Activated naive CD8-positive, alpha-beta T cell treated with anti-CD3 and anti-CD28 coated beads, Interleukin-2, amount 50 U/mL, for 24 hours (primary cell): Measurements from ENCODE around the gene PPP1R9A.
"Not testable (repeated sequence)": the region's sequence is repeated elsewhere in the genome, so short reads cannot be mapped to it uniquely, and the experiment has no call there.

Experiments used
- ATAC-seq: fragments of 150-1000 bp; cut with Tn5 transposase; one replicate; pipeline ENCODE4 v1.10.0; 2021
- DNase-seq: peaks from one replicate; pipeline ENCODE4 v3.0.0; 2021
- H3K27ac Mint-ChIP-seq: one replicate; pipeline ENCODE4 v1.8.0; 2021; ENCODE audit warnings: mild to moderate bottlenecking, mixed read lengths
- H3K27me3 Mint-ChIP-seq: one replicate; pipeline ENCODE4 v1.8.0; 2021; ENCODE audit warnings: mixed read lengths
- H3K36me3 Mint-ChIP-seq: one replicate; pipeline ENCODE4 v1.8.0; 2021; ENCODE audit warnings: low read depth, mixed read lengths
- H3K4me1 Mint-ChIP-seq: one replicate; pipeline ENCODE4 v1.8.0; 2021; ENCODE audit warnings: mixed read lengths
- H3K4me3 Mint-ChIP-seq: one replicate; pipeline ENCODE4 v1.8.0; 2021; ENCODE audit warnings: mild to moderate bottlenecking, moderate library complexity, mixed read lengths
- H3K9me3 Mint-ChIP-seq: one replicate; pipeline ENCODE4 v1.8.0; 2021; ENCODE audit warnings: mixed read lengths

Gene PPP1R9A

DNA sequence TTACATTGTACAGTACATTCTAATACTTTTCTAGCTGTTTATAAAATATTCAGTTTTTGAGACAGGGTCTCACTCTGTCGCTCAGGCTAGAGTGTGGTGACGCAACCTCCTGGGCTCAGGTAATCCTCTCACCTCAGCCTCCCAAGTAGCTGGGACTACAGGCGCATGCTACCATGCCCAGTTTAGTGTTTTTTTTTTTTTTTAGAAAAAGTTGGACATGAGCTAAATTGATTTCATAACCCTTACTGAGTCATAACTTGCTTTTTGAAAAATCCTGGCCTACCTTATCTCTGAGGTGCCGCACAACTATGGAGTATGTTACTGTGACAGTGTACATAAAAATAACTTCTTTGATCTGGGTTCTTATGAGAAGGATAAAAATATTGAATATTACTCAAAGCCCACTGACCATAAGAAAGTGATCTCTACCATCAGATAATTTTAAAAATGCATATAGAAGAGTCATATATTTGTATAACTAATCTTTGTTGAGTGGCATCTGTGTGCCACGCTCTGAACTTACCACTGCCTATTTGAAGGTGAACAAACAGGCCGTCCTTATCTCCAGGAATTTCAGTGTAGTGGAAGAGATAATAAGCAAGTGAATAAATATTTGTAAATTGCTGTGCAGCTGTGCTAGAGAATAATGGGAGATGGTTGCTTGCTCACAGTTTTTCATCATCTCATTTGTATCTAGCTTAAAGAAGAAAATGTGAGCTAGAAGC, 73.2 kb downstream of the PPP1R9A start:
- no peak for ATAC-seq
- Mint-ChIP-seq H3K27me3 (no peaks in the 10 kb centered on the region), H3K4me1 (no peaks in the 10 kb centered on the region), H3K9me3 (peaks cover 8% of the 10 kb centered on the region), H3K27ac (no peak overlapping the region), H3K36me3 (no peaks in the 10 kb centered on the region), H3K4me3 (no peak overlapping the region)
- no peak for DNase-seq

DNA sequence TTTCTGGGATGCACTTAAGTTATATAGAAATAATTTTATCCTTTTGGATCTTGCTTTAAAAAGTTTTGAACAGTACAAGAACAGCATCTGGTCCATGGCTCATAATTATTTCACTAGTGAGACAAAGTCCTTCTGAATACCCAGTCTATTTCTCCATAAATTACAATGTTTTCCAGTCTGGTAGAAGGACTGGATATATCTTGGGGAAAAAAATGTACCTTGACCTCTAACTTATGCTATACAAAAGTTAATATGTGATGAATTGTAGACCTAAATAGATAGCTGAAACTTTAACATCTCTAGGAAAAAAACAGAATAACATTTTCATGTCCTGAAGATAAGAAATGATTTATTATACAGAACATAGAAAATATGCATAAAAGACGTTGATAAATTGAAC, 88.5 kb downstream of the PPP1R9A start:
- no peak for ATAC-seq
- no peak overlapping the region for H3K4me3 Mint-ChIP-seq
- H3K27me3 Mint-ChIP-seq: no peaks in the 10 kb centered on the region
- no peaks in the 10 kb centered on the region for H3K36me3 Mint-ChIP-seq
- no peak overlapping the region for H3K27ac Mint-ChIP-seq
- no peaks in the 10 kb centered on the region for H3K4me1 Mint-ChIP-seq
- DNase-seq: no peak
- no peaks in the 10 kb centered on the region for H3K9me3 Mint-ChIP-seq

DNA sequence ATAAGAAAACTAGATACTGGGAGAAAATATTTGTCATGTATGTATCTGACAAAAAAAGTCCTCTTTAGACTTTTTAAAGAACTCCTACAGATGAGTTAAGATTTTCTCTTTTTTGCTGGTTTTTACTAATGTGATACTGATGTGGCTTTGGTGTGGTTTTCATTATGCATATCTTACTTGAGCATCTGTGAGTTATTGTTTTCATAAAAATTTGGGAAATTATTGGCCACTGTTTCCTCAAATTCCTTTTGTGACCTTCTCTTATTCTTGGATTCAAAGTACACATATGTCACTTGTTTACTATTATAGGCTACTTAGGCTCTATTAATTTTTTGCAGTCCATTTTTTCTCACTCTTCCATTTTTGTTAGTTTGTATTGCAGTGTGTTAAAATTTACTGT, 89.0 kb downstream of the PPP1R9A start:
- Mint-ChIP-seq H3K27ac (no peak overlapping the region), H3K4me1 (no peaks in the 10 kb centered on the region), H3K36me3 (no peaks in the 10 kb centered on the region), H3K9me3 (no peaks in the 10 kb centered on the region), H3K4me3 (no peak overlapping the region), H3K27me3 (no peaks in the 10 kb centered on the region)
- no peak for DNase-seq
- ATAC-seq: no peak

DNA sequence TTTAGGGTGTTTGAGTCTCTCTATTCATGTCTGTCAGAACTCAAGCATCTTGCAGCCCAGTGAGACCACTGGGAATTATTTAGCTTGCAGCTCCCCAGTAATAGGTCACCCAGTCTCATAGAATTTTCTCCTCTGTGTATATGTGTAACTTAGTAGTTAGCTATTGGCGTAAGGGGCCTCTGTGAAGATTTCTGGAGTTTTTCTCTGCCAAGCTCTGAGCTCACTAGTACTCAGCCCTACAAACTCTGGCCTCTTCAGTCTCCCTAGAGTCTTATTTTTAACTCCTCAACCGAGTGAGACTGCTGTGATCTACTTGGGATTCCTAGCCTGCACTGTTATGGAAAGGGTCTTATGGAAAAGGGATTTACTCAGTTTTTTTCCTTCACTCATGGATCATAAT, 90.2 kb downstream of the PPP1R9A start:
- H3K4me1 Mint-ChIP-seq: no peaks in the 10 kb centered on the region
- H3K9me3 Mint-ChIP-seq: no peaks in the 10 kb centered on the region
- no peak overlapping the region for H3K4me3 Mint-ChIP-seq
- ATAC-seq (no peak), DNase-seq (no peak)
- no peaks in the 10 kb centered on the region for H3K36me3 Mint-ChIP-seq
- no peaks in the 10 kb centered on the region for H3K27me3 Mint-ChIP-seq
- no peak overlapping the region for H3K27ac Mint-ChIP-seq

DNA sequence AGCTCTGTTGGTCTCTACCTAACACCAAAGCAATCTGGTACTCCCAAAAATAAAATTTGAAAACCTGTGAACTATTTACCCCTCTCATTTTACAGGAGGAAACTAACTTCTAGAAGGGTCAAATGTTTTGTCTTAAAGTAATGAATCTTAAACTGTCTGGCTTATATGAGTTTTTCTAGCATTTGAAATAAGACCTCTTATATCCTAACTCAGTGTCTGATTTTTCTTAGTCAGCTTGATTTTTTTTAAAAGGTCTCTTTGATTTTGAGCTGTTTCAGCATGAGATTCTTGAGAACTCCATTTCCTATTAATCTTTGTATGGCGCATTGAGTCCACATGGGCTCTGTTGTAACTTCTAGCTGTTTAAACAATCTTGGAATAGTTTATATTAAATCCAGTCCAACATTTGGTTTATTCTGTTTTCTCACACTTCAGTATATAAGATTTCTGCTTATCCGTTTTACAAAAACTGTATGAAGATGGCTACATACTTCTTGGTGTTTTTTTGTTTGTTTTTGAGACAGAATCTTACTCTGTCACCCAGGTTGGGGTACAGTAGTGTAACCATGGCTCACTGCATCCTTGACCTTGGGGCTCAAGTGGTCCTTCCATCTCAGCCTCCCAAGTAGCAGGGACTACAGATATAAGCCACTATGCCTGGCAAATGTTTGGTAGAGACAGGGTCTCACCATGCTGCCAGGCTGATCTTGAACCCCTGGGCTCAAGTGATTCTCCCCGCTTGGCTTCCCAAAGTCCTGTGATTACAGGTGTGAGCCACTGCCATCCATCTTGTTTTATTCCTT, 91.1 kb downstream of the PPP1R9A start:
- no peaks in the 10 kb centered on the region for H3K27me3 Mint-ChIP-seq
- H3K4me3 Mint-ChIP-seq: no peak overlapping the region
- no peaks in the 10 kb centered on the region for H3K36me3 Mint-ChIP-seq
- no peak for ATAC-seq
- H3K9me3 Mint-ChIP-seq: no peaks in the 10 kb centered on the region
- no peaks in the 10 kb centered on the region for H3K4me1 Mint-ChIP-seq
- H3K27ac Mint-ChIP-seq: no peak overlapping the region
- DNase-seq: no peak

DNA sequence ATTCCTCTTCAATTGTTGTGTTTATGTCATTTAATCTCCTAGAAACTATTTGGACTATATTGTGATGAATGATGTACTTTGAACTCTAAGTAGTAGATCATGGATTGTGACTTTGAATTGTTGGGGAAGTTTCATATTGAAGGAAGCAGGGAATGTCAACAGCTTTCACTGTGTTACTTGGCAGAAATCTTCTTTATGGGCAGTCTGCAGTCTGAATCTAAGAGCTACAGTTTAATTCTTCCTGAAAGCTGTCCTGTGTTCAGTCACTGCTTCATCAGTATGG, 91.6 kb downstream of the PPP1R9A start:
- DNase-seq: no peak
- no peak for ATAC-seq
- no peaks in the 10 kb centered on the region for H3K27me3 Mint-ChIP-seq
- H3K4me1 Mint-ChIP-seq: no peaks in the 10 kb centered on the region
- H3K27ac Mint-ChIP-seq: no peak overlapping the region
- H3K36me3 Mint-ChIP-seq: no peaks in the 10 kb centered on the region
- no peaks in the 10 kb centered on the region for H3K9me3 Mint-ChIP-seq
- no peak overlapping the region for H3K4me3 Mint-ChIP-seq

DNA sequence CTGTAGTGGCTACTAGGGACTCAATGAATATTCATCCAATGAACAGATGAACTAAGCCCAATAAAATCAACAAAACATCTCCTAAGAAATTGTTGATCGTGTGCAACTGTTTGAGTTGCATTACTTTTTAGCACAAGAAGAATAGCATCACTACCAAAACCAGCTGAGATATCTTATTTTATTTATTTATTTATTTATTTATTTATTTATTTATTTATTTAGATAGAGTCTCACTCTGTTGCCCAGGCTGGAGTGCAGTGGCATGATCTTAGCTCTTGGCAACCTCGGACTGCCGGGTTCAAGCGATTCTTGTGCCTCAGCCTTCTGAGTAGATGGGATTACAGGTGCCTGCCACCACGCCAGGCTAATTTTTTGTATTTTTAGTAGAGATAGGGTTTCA, 92.2 kb downstream of the PPP1R9A start:
- not testable (repeated sequence) for H3K4me1 Mint-ChIP-seq, H3K9me3 Mint-ChIP-seq, H3K27ac Mint-ChIP-seq

DNA sequence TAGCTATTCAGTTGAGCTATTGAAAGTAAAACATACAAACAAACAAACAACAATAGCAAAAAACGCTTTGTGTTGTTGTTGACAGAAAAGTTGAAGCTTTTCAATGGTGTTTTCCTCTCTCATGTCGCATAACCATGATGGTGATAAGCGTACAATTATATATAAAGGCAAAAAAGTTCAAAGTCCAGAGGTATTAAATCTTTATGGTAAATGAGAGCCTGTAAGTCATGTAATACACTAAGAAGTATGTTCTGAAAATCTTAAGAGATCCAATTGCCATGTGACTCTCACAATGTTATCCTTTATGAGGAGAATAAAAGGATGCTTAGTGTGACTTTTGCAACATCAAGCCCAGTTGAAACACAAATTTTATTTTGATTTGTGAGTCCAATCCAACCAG, 93.9 kb downstream of the PPP1R9A start:
- ATAC-seq: no peak
- DNase-seq: no peak
- Mint-ChIP-seq H3K9me3 (no peaks in the 10 kb centered on the region), H3K4me1 (no peaks in the 10 kb centered on the region), H3K27me3 (no peaks in the 10 kb centered on the region), H3K4me3 (no peak overlapping the region), H3K36me3 (no peaks in the 10 kb centered on the region), H3K27ac (no peak overlapping the region)

More for the DNA sequence above, 92.2 kb downstream of the PPP1R9A start:
- not testable (repeated sequence) for H3K4me3 Mint-ChIP-seq, DNase-seq, H3K36me3 Mint-ChIP-seq, ATAC-seq, H3K27me3 Mint-ChIP-seq

DNA sequence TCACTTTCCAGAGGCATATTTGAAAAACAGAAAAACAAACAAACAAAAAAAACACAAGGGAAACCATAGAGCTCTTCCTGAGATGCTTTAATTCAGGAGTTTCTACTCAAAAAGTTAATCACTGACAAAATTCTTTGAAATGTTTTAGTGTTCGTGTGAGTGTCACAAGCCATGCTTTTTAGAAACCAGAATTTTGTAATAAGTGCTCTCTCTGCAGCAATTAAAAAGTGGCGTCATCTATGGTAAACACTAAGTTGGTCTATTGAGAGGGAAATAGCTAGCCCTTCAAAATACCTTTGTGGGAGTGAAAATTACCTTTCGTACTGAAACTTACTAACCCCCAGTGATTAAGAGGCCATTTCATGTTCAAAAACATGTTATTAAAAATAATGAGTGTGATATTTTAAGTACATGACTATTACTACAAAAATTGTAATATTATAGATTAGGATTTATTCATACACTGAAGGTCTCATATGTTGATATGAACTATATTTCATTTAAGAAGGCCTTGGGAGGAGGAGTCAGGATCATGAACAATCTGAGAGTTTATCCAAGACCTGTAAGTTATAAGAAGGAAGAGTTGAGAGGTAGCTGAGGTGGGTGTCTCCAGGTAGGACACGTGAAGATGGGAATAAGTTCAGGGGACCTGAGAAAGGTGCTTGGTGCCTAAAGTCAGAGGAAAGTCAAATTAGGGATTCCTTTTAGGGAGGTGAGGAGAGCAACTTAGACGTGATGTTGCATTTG, 94.6 kb downstream of the PPP1R9A start:
- Mint-ChIP-seq H3K27me3 (no peaks in the 10 kb centered on the region), H3K4me3 (no peak overlapping the region), H3K27ac (no peak overlapping the region), H3K9me3 (no peaks in the 10 kb centered on the region), H3K4me1 (no peaks in the 10 kb centered on the region), H3K36me3 (no peaks in the 10 kb centered on the region)
- DNase-seq (no peak), ATAC-seq (no peak)

DNA sequence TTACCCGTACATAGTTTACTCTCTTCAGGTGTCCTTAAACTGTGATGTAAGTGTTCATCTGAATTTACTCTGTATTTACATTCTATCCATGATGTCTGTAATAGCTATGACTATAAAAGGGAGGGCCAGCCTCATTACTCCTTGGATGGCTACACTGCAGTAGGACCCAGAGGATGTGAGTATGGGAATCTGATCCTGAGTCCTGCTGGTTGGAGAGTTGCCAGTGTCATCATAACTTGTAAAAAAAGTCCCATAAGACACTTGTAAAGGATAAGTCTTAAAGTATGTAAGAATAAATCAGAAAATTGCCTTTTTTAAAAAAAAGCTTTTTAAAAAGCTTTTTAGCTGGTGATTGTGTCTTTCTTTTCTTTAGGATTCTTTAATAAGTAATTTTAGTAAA, 95.4 kb downstream of the PPP1R9A start:
- H3K9me3 Mint-ChIP-seq: no peaks in the 10 kb centered on the region
- no peaks in the 10 kb centered on the region for H3K27me3 Mint-ChIP-seq
- H3K4me1 Mint-ChIP-seq: no peaks in the 10 kb centered on the region
- DNase-seq (no peak), ATAC-seq (no peak)
- H3K36me3 Mint-ChIP-seq: no peaks in the 10 kb centered on the region
- H3K4me3 Mint-ChIP-seq: no peak overlapping the region
- no peak overlapping the region for H3K27ac Mint-ChIP-seq

DNA sequence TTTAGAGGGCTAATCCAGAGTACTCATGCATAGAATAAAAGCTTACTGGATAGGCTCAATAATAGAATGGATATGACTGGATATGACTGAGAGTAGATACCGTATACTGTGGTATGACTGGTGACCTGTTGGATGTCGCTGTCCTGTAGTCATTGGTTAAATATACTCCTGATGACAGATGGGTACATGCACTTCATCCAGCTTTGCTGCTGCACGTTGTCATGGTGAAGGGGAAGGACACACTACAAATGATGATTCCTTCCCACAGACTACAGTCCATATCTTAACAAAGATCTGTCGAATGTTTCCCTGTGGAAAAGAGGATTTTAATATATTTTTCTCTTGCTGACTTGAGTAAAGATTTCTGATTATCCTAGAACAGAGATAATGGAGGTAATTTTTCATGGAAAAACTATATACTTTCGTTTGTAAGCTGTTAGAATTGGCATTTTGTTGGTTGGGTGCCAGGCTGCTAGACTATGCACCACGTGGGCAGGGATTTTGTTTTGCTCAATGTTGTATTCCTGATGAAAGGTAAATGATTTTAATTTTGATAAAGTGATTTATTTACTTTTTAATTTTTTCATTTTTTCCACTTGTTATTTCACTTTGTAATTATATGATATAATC, 97.3 kb downstream of the PPP1R9A start:
- H3K4me3 Mint-ChIP-seq: no peak overlapping the region
- DNase-seq: no peak
- no peak for ATAC-seq

DNA sequence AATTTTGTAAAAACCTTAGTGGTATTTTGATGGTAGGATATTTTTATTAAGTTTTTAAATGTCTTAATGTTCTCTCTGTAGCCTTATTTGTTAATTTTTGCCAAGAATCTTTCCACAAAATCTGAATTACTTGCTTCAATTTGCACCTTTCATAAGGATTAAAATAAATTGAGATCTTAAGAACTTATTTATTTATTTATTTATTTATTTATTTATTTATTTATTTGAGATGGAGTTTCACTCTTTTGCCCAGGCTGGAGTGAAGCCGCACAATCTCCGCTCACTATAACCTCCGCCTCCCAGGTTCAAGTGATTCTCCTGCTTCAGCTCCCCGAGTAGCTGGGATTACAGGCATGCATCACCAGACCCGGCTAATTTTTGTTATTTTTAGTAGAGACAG, 98.6 kb downstream of the PPP1R9A start:
- no peak overlapping the region for H3K4me3 Mint-ChIP-seq
- no peaks in the 10 kb centered on the region for H3K36me3 Mint-ChIP-seq
- H3K27me3 Mint-ChIP-seq: no peaks in the 10 kb centered on the region
- H3K9me3 Mint-ChIP-seq: no peaks in the 10 kb centered on the region
- DNase-seq (no peak), ATAC-seq (no peak)
- no peaks in the 10 kb centered on the region for H3K4me1 Mint-ChIP-seq
- no peak overlapping the region for H3K27ac Mint-ChIP-seq

More for the DNA sequence above, 97.3 kb downstream of the PPP1R9A start:
- Mint-ChIP-seq H3K27me3 (no peaks in the 10 kb centered on the region), H3K36me3 (no peaks in the 10 kb centered on the region), H3K9me3 (no peaks in the 10 kb centered on the region), H3K4me1 (no peaks in the 10 kb centered on the region), H3K27ac (no peak overlapping the region)

DNA sequence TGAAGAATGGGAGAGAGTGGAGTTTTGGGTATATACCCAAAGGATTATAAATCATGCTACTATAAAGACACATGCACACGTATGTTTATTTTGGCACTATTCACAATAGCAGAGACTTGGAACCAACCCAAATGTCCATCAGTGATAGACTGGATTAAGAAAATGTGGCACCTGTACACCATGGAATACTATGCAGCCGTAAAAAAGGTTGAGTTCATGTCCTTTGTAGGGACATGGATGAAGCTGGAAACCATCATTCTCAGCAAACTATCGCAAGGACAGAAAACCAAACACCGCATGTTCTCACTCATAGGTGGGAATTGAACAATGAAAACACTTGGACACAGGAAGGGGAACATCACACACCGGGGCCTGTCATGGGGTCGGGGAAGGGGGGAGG, 101.4 kb downstream of the PPP1R9A start:
- not testable (repeated sequence) for H3K9me3 Mint-ChIP-seq, H3K36me3 Mint-ChIP-seq, H3K4me3 Mint-ChIP-seq, H3K27me3 Mint-ChIP-seq, ATAC-seq, H3K27ac Mint-ChIP-seq, H3K4me1 Mint-ChIP-seq, DNase-seq

DNA sequence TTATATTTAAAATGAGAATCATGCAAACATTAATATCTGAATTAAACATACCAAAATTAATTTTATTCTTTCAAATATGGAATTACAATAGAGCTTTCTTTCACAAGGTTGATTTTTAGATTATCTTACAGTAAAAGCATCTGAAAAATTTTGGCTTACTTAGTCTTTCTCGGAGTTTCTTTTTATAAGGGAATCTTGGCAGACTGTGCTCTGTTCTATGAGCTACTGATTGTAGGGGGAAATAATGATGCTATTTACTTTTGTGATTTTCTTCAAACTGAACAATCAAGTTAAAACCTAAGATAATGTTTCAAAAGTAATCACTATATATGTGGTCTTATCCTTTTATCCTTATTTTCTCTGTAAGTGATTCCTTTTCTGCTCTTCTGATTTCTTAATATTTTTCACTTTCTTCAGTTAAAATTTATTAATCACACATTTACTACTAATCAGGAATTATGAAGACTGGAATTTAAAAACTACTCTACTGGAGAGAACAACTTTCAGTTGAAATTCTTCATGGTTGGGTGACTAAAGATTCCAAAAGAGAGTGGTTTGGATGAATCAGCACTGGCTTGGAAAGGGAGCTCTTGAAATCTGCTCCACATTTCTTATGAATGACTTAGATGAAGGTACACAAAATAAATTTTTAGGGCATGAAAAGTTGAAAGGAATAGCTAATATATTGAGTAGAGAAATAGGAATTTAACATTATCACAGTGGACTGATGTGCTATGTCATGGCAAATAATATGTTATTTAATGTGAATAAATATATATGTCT, 103.9 kb downstream of the PPP1R9A start:
- DNase-seq (no peak), ATAC-seq (no peak)
- H3K4me1 Mint-ChIP-seq: no peaks in the 10 kb centered on the region
- H3K9me3 Mint-ChIP-seq: no peaks in the 10 kb centered on the region
- no peaks in the 10 kb centered on the region for H3K36me3 Mint-ChIP-seq
- H3K27me3 Mint-ChIP-seq: no peaks in the 10 kb centered on the region
- no peak overlapping the region for H3K27ac Mint-ChIP-seq
- H3K4me3 Mint-ChIP-seq: no peak overlapping the region
